Fibroblast of skin of scalp (primary cell): ENCODE measurements around the gene UXS1.
A peak's percentile ranks its signal among the peaks of the same experiment; 100 is the strongest.

Experiments
- DNase-seq: peaks from one replicate; pipeline ENCODE4 v3.0.0-alpha.2; 2013

UXS1 gene

DNA sequence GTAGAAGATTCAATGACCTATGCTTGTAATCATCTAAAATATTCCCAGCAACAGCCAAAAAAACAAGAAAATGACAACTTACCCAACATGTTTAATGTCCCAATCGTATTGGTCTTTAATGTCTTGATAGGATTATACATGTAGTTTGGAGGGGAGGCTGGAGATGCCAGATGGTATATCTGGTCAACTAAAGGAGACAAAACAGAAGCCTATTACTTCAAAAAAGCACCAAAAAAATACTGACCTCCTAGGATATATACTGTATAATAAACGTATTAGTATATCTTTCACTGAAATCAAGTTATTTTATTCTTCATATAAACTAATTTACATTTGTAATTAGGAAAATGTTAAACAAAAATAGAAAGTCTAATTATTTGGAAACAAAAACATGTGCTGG is 64.5 kb downstream of the UXS1 start:
- no peak for DNase-seq

DNA sequence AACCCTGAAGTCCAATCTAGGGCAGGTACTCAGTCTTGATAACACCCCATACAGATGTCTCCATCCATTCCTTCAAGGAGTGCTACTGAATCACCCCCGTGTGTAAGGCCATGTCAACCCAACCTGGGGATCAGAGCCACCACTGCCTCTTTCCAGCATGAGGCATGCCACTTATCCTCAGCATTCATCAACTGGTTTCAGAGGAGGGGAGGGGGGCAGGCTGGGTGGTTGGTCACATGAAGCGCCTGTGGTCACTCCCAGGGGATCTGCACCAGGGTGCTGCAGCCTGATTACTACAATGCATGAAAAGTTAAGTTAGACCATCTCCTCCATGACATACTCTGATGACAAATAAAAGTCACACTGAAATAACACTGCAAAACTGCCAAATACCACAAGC is 65.0 kb downstream of the UXS1 start:
- no peak for DNase-seq

DNA sequence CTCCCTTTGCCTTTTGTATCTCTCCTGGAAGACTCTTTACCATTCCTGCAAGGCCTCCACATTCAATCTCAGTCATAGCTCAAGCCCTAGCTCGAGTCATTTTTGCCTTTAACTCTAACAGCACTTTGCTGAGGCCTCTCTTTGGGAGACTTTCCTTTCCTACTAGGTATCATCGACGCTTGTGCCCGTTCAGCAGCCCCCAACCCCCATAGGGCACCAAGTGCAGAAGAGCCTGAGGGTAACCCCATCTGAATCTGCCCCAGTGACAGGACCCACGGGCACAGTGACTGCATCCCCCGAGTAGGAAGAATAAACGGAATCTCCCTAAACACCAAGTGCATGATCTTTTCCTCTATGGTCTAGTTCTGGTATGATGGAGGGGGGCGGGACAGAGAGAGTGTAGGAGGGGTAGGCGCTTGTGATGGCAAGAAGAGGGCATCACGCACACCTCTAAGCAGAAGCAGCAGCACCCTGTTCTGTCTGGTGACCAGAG is 66.3 kb downstream of the UXS1 start:
- DNase-seq, result no peak

DNA sequence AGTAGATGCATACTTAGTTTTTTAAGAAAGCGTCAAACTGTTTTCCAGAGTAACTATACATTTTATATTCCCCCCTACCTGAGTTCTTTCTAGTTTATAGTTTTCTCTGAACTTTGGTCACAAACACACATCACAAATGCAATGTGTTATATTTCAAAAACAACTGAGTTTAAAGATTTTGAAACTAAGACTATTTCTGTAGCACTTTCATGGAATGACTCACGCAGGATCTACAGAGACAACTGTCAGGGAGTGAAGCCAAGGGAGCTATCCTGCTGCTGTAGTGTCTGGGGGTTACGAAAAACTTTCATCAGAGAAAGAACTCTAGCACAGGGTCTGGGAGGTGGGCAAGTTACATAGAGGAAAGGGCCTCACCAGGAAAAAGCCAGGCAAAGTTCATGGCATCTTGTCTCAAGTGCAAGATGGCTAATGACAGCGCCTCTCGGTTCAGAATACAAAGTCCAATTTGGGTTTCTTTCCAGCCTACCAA is 66.8 kb downstream of the UXS1 start:
- no peak for DNase-seq

DNA sequence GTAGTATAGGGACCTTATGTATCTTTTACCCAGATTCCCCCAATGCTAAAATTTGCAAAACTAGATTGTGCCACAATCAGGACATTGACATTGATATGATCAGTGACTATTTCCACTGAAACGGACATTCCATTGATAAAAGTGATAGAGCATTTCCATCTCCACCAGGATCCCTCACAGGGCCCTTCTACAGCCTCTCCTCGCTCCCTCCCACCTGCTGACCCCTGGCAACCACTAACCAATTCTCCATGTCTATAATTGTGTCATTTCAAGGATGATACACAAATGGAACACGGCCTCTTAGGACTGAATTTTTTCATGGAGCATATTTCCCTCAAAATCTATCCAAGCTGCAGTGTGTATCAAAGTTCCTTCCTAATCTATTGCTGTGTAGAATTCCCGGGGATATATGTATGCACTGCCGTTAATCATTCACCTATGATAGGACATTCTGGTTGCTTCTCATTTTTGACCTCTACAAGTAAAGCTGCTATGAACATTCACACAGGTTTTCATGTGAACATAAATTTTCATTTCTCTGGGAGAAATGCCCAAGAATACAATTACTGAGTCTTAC is 67.3 kb downstream of the UXS1 start:
- DNase-seq, result no peak

DNA sequence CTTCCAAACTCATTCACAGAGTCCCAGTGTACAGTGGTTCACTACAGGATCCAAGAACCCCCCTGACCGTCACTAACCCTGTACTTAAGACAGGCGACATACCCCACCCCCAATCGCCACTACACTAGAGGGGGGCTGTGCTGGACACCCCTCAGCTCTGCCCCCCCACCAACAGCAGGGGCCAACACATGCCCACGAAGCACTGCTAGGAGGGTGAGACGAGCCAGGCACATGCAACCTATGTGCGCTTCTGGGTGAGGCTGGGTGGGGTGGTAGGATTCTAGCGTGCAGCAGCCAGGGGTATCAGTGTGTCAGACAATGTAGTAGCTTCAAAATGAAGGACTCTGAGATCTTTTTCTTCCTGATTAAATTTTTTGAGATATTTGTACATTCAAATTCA is 67.8 kb downstream of the UXS1 start:
- no peak for DNase-seq

DNA sequence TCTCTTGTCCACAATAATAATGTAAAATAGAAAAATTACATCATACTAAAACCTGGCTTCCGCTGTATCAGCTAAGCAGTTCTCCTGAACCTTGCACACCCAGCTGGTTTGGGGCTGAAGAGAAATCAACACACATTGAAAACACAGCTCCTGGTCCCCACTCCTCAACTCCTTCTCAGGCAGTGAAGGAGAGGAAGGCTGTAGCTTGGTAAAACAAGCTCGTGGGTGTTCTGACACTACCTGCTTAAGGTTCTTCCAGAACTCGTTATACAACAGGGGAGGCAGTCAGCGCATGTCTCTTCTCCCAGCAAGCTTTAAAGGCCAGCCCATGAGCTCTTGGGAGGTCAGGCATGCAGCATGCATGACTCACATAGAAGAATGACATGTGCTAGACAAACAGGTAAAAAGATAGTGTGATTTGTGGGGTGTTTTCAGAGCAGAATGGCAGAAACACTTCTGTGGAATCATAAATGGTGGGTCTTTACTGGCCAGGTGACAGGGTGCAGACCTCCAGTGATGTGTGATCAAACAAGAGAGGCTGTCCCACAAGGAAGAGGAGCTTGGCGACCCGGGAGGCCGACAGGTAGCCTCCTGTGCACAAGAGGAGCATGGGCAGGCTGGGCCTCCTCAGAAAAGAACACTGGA is 69.1 kb downstream of the UXS1 start:
- DNase-seq, result no peak

DNA sequence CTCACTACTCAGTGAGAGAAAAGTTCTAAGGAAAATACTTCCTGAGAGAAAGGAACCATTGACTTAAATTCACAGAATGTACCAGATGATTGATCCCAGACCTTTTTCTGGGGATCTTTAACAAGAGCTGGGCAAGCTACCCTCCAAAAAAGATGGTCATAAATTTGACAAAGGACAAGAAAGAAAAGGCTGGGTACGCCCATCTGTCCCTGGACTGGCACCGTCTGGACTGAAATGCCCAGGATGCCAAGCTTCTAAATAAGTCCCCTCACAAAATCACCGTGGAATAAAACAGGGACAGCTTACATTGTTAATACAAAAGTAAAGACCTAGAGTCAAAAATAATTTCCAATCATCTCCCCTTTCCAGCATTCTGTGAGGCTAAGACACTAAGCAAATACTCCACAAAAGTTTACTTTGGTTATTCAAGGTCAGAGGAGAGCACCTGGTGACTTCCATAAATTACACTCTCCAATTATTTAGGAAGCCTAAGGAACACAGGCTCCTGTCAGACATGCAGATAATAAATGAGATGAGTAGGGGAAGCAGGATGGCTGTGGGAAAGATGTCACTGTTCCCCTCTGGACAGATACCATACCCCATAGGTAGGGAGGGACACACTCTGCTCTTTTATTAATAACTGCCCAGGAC is 69.9 kb downstream of the UXS1 start:
- no peak for DNase-seq

DNA sequence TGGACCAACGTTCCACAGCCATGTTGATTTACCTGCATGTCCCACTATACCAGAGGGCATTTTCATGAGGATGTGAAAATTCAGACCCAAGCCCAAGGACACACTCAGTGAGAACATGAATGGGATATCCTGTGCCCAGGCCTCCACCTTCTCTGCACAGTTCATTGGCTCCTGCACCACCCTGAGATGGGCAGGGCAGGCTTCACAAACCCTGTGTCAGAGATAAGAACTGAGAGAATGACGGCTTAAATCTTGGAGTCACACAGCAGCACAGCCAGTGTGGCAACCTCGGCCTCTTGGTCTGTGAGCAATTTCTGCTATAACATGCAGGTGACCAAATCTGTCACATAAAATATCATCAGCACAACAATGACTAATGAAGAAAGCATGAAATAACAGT is 71.9 kb downstream of the UXS1 start:
- DNase-seq, result no peak

DNA sequence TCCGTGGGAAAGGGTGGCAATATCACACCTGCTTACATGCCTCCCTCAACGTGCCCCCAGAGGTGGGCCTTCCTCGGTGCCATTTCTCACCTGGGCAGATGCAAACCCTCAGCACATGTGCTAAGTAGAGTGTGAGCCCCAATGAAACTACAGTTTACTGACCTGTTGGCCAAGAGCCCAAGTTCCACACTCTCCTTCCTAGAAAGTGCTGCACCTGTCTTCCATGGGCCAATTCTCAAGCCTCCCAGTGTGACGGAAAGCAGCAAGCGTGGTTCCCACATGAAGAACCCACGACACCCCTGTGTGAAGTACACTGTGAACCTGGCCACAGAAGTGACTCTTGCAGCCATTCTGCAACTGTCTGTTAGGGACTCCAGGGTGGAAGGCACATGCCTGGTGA is 73.7 kb downstream of the UXS1 start:
- no peak for DNase-seq

DNA sequence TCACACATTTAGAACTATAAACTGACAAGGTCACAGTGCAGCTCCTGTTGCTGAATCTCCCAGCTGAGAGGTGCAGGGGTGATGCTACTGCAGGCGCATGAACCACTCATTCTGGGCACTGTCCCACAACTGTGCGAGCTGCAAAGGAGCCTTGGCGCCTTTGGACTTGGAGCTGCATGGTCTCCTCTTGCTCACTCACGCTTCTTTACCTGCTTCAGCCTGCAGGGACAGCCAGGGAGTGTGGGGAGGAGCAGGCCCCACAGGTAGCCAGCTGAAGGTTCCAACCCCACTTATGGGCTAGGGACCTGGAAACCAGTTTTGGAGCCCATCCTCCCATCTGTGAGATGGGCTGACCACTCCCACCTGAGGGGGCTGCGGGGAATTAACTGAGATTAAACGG is 75.0 kb downstream of the UXS1 start:
- no peak for DNase-seq

DNA sequence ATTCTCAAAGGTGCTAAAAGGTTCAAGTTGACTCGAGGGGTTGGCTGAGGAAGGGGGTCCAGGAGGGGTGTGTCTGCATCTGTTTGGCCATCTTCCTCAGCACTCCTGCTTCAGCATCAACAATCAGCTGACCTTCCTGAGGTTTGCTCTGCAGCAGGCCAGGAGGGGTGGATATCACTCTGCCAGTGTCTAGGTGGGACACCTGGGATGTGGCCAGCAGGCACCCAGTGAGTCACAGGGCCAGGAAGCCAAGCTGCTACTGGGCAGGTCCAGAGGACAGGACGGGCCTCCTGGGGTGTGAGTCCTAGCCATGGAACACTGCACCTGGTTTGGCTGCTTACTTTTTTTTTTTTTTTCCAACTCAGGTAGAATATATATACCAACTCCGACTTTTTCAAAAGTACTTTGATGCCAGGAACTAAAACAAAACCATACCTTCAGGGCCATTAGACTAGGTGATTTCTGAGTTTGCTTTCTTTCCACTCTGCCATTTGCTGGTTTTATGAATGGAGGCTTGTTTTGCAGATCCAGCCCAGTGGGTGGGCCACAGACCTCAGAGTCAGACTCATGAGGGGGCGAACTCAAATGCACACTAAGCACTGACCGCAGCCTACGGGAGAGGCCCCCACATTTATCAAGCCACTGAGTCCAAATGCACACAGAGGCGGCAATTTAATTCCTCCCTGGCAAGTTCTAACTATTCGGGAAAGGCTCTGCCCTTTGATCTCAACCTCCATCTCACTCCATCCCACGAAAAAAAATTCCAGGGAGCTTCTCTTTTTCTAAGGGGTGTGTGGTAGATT is 76.0 kb downstream of the UXS1 start:
- DNase-seq, result no peak

DNA sequence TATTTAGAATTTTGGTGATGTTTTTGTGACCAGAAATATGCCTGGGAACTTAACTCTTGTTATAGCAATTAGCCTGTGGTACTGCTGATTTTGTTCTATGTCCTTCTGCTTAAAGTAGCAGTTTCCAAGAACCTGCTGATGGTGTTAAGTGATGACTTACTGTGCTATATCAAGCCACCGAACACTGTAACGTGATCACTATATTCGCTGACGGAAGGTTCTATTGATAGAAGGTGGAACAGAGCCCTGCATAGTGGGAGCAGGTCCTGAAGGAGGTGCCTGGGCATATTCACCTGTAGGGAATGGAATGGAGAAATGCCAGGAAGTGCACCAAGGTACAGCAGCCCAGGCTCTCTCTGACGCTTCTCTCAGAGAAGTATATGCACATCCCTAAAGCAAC is 76.8 kb downstream of the UXS1 start:
- DNase-seq, result no peak

DNA sequence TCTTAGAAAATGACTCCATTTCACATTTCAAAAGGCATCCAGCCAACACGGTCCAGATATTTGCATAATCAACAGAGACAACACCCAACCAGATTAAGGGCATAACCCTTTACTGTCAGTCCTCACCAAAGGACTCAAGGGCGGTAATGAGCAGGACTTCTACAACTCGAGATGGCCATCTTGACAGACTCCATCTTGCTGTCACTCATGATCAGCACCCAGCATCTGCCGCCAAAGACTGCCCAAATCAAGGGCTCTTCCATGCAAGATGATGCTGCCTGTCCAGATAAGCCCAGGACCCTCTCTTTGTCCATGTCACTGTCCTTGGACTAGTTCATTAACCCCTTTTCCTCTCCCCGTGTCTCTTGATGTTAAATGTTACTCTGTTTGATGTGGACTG is 77.9 kb downstream of the UXS1 start:
- DNase-seq, result no peak

DNA sequence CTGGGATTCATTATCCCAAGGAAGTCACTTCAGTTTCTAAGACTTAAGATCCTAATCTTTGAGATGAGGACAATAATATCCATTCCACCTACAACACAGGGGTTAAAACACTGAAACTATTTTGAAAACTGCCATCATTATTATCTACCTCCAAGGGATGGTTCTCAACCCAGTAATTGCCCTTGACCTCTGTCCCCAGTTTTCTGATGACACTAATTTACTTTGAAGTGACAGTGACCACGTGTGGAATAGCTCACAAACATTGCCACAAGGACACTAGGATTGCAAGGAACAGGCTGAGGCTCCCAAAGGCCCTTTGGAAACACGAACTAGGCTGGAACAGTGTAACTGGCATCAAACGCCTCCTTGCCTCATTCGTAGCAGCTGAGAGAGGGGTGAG is 78.4 kb downstream of the UXS1 start:
- no peak for DNase-seq

DNA sequence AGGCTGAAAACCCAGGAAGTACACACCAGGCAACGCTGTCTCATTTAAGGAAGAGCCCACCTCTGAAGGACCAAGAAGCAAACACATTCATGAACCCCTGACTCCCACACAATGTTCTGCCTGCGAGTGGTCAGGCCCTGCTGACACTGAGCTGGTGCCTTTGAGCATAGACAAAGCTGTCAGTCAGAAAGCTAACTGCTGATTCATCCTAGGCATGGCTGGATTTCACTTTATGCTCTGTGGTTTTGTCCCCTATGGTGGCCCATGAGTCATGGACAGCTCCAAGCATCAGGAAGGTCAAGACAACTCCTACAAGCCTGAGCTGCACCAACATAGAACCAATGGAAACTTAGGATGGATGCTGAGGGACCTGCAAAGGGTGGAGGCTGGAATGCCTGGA is 78.9 kb downstream of the UXS1 start:
- DNase-seq, result peak; percentile 91

DNA sequence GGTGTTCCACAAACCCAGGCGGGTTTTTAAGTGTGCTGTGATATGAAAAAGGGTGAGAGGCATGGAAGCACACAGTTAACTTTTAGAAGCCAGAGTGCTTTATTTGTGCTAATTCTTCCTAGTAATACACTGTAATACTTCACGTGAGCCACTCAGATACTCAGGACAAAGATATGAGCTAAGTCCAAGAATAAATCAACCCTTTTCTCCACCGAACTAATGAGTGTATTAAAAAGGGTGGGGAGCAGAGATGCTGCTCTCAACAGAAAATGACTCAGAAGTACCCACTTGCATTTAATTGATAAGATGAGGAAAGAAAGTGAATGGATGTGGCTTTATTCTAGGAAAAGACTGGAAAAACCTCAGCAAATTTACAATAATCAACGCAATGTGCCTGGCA is 79.9 kb downstream of the UXS1 start:
- no peak for DNase-seq

DNA sequence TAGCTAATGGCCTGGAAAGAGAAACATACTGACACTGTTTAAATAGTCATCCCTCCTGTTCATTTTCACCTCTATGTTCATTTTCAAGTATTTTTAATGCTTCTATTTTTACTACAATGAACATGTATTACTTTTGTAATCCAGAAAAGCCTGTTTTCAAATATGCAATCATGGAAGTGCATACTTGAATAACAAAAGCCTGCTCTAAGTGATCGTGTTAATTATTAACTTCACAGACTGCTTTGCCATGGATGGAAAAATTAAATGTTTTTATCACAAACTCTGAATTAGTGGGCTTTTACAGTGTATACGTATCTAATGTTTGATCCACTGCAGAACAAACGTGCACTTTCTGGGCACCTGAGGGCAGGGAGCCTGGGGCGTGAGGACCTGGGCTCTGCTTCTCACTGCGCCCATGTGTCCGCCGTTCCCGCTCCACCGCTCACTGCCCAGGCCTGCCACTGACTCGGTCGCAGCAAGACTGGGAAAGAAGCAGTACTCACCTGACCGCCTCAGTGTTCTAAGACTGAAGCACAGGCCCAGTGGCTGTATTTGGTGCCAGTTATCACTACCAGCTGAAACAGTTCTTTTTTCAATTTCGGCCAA is 80.6 kb downstream of the UXS1 start:
- DNase-seq, result no peak

DNA sequence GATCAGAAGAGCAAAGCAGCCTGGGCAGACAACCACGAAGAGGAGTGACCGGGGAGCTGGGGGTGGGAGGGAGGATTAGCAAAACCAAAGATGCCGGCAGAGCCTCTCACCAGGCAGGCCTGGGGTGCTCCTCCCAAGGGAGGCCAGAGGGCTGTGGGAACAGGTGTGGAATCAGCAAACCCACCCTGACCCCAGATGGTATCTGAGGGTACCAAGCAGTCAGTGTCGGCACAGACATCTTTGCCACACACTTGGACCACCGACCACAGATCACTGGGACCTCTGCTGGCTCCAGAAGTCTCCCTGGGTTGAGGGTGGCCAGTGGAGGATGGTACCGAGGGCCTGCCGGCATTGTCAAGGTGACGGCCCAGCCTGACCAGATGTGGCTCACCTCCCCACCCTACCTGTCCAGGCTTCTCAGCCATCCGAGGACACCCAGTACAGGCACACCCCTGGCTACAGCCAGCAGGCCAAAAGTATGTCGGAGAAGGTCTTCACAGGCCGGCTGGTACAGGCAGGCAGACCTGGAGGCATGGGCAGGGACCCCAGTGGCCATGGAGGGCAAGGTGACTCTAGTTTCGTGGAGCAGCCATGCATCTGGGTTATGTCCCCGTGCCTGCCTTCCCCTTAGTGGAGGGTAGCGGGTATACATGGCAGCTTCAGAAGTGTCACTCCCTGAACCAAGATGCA is 82.1 kb downstream of the UXS1 start:
- DNase-seq, result no peak

DNA sequence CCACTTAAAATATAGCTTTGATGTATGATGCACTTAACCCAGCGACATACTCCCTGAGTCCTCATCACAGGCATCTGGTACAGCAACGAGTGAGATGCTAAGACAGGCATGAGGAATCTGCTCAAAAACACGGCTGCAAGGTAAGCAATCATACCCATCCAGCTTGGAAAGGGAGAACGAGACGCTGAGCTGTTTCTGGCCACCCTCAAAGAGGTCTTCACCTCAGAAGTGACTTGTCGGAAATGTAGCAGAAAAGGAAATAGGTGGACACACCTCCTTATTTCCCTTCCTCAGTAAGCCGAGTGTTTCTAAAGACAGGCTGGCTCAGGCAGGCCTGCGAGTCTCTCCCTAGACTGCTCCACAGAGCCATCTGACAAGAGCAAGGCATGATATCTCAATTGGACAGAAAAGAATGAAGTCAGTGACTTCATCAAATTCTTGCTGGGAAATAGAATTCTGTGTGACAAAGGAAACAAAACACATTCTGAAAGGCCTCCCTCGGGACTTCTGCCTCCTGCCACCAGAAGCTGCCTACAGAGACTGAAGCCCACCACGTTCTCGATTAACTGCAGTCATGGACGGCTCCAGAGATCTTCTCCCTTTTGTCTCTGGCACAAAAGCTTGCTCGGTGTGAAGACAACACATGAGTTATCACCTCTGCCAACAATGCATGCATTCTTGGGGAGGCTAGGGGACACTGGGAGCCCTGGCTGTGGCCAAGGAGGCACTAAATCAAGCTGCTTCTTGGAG is 84.3 kb downstream of the UXS1 start:
- DNase-seq, result peak; percentile 29

DNA sequence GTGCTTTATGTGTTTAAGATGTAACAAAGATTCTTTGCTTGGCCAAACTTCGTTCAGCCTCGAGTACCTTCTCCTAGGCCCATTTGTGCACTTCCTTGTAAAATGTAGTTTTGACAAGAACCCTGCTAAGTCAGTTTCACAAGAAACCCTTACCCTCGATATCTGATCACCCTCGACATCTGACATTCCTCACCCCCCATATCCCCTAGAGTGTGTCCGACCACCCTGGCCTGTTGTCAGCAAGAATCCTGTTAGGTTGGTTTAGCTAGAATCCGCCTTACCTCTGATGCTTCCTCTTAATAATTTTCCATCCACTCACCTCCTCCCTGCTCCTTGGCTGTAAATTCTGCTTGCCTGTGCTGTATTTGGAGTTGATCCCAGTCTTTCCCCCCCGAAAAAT is 85.3 kb downstream of the UXS1 start:
- no peak for DNase-seq

DNA sequence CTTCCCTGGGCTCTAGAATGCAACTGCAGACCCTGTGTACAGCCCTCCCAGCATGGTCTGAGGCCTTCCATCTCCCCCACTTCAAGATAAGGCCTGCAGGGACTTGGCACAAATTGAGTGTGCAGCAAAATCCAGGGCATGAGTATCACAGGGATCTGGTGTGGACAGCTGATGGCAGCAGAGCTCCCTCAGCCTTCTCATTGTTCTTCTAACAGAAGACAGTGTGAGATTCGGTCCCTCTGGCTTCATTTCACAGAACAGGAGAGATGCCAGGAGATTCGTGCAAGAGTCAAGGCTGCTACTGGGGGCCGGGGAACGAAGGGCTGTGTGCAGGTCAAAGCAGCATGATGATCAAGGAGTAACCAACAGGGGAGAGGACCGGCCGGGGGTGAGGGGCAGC is 85.8 kb downstream of the UXS1 start:
- DNase-seq, result peak; percentile 53
